Measurements from ENCODE around the gene SLX4.

Gene SLX4

GRCh38 chr16:3553138-3553923, 58.1 kb downstream of the SLX4 start:
- DNase-seq (ENCODE audit: low spot score): no peak

- no peak for DNase-seq (ENCODE audit: low spot score)
Observed at GRCh38 chr16:3550851-3551847, 60.3 kb downstream of the SLX4 start.

- no peak for DNase-seq (ENCODE audit: low spot score)
Observed at GRCh38 chr16:3549906-3550305, 61.5 kb downstream of the SLX4 start.

GRCh38 chr16:3548859-3549258, 62.5 kb downstream of the SLX4 start:
- DNase-seq (ENCODE audit: low spot score): no peak

- no peak for DNase-seq (ENCODE audit: low spot score)
Observed at GRCh38 chr16:3548445-3548844, 63.0 kb downstream of the SLX4 start.

GRCh38 chr16:3546986-3547682, 64.3 kb downstream of the SLX4 start:
- DNase-seq (ENCODE audit: low spot score): no peak

- no peak for DNase-seq (ENCODE audit: low spot score)
Observed at GRCh38 chr16:3542601-3543373, 68.6 kb downstream of the SLX4 start.

- no peak for DNase-seq (ENCODE audit: low spot score)
Observed at GRCh38 chr16:3541527-3542155, 69.8 kb downstream of the SLX4 start.

- DNase-seq (ENCODE audit: low spot score): no peak
Observed at GRCh38 chr16:3538222-3538621, 73.2 kb downstream of the SLX4 start.

GRCh38 chr16:3536851-3537250, 74.6 kb downstream of the SLX4 start:
- no peak for DNase-seq (ENCODE audit: low spot score)

GRCh38 chr16:3536271-3536731, 75.1 kb downstream of the SLX4 start:
- DNase-seq (ENCODE audit: low spot score): no peak

- DNase-seq (ENCODE audit: low spot score): no peak
Observed at GRCh38 chr16:3534126-3534525, 77.3 kb downstream of the SLX4 start.

- no peak for DNase-seq (ENCODE audit: low spot score)
Observed at GRCh38 chr16:3532741-3533140, 78.7 kb downstream of the SLX4 start.

Measured in COLO829 (cell line).